ENCODE data around the gene FBXO44.
A peak's percentile ranks its signal among the peaks of the same experiment; 100 is the strongest.

The FBXO44 gene

DNA sequence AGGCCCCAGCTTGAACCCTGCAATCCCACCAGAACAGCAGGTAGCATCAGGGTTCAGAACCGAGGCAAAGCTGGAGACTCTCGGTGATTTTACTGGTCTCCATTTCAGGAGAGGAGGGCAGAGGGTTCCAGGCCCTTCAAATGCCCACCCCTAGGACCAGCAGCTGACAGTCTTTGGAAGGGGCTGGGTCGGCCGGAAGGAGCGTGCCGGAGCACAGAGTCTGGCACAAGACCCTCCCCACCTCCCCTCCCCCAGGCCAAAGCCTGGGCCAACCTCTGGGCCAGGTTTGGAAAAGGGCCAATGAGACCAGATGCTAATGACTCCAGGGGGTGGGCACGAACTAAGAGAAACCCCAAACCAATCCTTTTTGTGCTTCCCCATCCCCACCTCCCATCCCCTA lies 7.3 kb upstream of the FBXO44 start:
- H3K4me3 Mint-ChIP-seq, result no peak overlapping the region
- no peaks in the 10 kb centered on the region for H3K9me3 Mint-ChIP-seq
- TF ChIP-seq, protein P1, sequence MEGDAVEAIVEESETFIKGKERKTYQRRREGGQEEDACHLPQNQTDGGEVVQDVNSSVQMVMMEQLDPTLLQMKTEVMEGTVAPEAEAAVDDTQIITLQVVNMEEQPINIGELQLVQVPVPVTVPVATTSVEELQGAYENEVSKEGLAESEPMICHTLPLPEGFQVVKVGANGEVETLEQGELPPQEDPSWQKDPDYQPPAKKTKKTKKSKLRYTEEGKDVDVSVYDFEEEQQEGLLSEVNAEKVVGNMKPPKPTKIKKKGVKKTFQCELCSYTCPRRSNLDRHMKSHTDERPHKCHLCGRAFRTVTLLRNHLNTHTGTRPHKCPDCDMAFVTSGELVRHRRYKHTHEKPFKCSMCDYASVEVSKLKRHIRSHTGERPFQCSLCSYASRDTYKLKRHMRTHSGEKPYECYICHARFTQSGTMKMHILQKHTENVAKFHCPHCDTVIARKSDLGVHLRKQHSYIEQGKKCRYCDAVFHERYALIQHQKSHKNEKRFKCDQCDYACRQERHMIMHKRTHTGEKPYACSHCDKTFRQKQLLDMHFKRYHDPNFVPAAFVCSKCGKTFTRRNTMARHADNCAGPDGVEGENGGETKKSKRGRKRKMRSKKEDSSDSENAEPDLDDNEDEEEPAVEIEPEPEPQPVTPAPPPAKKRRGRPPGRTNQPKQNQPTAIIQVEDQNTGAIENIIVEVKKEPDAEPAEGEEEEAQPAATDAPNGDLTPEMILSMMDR (IDR thresholded peaks at IDR 0.05), result no peak
- H3K27ac Mint-ChIP-seq, result no peak overlapping the region
- no peak for DNase-seq
- H3K36me3 Mint-ChIP-seq (ENCODE audit: low read depth), result no peaks in the 10 kb centered on the region
- H3K4me1 Mint-ChIP-seq, result peaks cover 19% of the 10 kb centered on the region
- H3K27me3 Mint-ChIP-seq (ENCODE audit: low read depth, poor library complexity), result peaks cover 67% of the 10 kb centered on the region

DNA sequence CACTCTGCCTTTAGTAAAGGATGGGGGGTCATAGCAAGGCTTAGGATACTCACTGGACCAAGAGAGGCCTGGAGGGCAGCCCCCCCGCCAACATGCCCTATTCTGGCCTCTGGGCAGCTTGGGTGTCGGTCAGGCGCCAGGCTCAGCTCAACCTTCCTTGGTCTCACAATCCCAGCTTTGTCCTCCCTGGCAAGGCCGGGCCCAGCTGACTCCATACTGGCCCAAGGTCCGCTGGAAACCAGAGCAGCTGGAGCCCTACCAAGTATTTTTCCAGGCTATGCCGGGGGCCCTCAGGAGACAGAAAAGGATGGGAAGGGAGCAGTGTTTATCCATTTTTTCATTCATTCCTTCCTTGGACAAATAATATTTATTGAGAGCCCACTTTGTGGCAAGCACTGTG lies 6.6 kb upstream of the FBXO44 start:
- H3K9me3 Mint-ChIP-seq, result no peaks in the 10 kb centered on the region
- H3K27ac Mint-ChIP-seq, result no peak overlapping the region
- no peak overlapping the region for H3K4me3 Mint-ChIP-seq
- no peak for DNase-seq
- no peaks in the 10 kb centered on the region for H3K36me3 Mint-ChIP-seq (ENCODE audit: low read depth)
- peaks cover 74% of the 10 kb centered on the region for H3K27me3 Mint-ChIP-seq (ENCODE audit: low read depth, poor library complexity)
- TF ChIP-seq, protein P1 (IDR thresholded peaks at IDR 0.05), result no peak
- H3K4me1 Mint-ChIP-seq, result peaks cover 20% of the 10 kb centered on the region

DNA sequence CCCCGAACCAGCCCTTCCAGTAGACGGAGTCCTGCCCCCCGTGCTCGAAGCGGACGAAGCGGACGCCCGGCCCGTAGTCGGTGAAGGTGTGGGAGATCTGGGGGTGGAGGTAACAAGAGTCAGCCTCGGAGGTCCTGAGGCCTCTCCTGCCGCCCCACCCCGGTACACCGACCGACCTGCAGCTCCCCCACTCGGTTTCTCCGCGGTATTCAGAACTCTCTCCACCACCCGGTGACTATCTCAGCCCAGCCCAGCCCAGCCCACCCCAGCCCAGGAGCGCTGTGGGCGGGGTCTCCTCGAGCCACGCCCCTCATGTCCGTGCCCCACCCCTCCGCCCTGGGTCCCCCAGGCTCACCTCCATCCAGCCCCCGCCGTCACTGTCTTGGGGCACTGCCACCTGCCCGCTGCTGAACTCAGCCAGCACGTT lies 5.9 kb upstream of the FBXO44 start:
- Mint-ChIP-seq H3K9me3 (no peaks in the 10 kb centered on the region), H3K36me3 (ENCODE audit: low read depth) (no peaks in the 10 kb centered on the region), H3K27me3 (ENCODE audit: low read depth, poor library complexity) (peaks cover 78% of the 10 kb centered on the region), H3K4me3 (no peak overlapping the region), H3K27ac (no peak overlapping the region), H3K4me1 (peaks cover 20% of the 10 kb centered on the region)
- TF ChIP-seq, protein P1 (IDR thresholded peaks at IDR 0.05), result no peak
- peak; percentile 62 for DNase-seq

DNA sequence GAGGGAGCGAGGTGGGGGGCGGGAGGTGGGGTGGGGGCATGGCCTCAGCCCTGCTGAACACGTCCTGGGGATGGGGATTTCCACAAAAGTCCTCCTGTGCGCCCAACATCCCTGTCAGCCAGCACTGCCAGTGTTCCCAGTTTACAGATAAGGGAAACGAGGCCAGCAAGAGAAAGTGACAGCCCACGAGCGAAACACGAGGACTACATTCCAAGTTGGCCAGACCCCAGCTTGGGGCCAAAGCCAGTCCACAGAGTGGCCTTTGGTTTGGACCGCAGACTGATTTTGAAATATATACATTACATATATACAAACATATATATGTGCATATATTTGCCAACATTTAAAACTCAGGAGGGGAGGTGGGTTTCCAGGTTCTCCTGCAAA lies 5.4 kb upstream of the FBXO44 start:
- DNase-seq, result no peak
- H3K4me1 Mint-ChIP-seq, result peaks cover 20% of the 10 kb centered on the region
- no peaks in the 10 kb centered on the region for H3K36me3 Mint-ChIP-seq (ENCODE audit: low read depth)
- TF ChIP-seq, protein P1 (IDR thresholded peaks at IDR 0.05), result no peak
- peaks cover 79% of the 10 kb centered on the region for H3K27me3 Mint-ChIP-seq (ENCODE audit: low read depth, poor library complexity)
- no peaks in the 10 kb centered on the region for H3K9me3 Mint-ChIP-seq
- no peak overlapping the region for H3K27ac Mint-ChIP-seq
- no peak overlapping the region for H3K4me3 Mint-ChIP-seq

DNA sequence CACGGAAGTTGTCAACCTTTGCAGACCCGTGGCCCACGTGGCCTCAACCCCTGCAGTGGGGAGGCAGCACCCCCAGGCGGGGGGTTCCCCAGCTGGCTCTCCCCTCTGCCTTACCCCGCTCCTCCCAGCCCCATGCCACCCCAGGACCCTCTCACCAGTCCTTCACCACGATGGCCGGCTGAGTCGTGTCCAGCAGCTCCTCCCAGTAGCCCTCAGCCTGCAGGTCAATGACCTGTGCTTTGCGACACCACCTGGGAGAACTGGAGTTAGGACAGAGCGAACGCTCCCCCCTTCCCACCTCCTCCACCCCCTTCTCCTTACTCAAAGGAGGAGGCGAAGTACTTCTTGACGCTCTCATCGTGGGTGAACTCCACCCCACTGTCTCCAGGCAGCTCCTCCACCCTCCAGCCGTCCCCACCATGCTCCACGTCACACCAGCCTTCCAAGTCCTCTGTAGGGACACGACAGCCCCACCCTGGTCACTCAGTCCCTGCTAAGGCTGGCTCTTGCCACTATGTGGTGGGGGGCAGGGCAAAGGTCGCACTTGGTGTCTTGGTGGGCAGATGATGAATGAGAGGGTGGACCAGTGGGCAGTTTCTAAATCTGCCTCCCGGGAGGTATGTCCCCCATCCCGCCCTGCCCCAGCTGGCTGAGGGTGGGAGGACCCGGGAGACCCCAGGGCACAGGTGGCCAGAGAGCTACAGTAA lies 4.9 kb upstream of the FBXO44 start:
- TF ChIP-seq, protein P1 (IDR thresholded peaks at IDR 0.05), result no peak
- no peak for DNase-seq
- peaks cover 79% of the 10 kb centered on the region for H3K27me3 Mint-ChIP-seq (ENCODE audit: low read depth, poor library complexity)
- no peaks in the 10 kb centered on the region for H3K36me3 Mint-ChIP-seq (ENCODE audit: low read depth)
- no peak overlapping the region for H3K4me3 Mint-ChIP-seq
- H3K27ac Mint-ChIP-seq, result no peak overlapping the region
- H3K9me3 Mint-ChIP-seq, result no peaks in the 10 kb centered on the region
- H3K4me1 Mint-ChIP-seq, result peaks cover 20% of the 10 kb centered on the region

DNA sequence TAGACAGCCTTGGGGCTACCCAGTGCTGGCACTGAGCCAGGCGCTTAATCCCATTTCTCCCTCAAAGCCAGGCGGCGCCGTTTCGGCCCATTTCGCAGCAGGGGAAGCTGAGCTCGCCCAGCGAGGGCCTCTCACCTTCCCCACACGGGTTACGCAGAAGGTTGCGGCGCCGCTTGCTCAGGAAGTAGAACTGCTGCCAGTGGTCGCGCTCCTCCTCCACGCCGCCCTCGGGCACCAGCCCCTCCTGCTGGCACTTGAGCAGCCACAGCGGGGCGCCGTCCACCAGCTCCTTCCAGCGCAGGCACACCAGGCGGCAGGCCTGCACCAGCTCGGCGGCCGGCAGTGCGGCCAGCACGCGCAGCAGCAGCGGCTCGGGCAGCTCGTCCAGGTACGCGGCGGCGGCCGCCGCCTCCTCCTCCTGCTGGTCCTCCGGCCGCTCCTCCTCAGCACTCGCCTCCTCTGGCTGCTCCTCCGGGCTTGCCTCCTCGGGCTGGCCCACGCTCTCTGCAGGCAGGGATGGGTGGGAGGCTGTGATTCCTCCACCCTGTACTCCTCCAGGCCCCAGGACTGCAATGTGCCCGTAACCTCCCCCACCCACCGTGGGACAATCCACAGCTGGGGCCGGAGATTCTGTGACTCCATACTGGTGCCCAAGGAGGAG lies 4.2 kb upstream of the FBXO44 start:
- Mint-ChIP-seq H3K4me3 (peak overlapping the region; percentile 70), H3K4me1 (peaks cover 23% of the 10 kb centered on the region), H3K9me3 (no peaks in the 10 kb centered on the region), H3K36me3 (ENCODE audit: low read depth) (no peaks in the 10 kb centered on the region), H3K27ac (no peak overlapping the region), H3K27me3 (ENCODE audit: low read depth, poor library complexity) (peaks cover 82% of the 10 kb centered on the region)
- TF ChIP-seq, protein P1 (IDR thresholded peaks at IDR 0.05), result peak; percentile 63
- DNase-seq, result peak; percentile 84
